ENCODE results near the gene BUB1B. TPM values are rescaled to one million over a fixed set of nuclear protein-coding genes. Genes with fewer than 3 reads are reported as not detected.
A peak's percentile ranks its signal among the peaks of the same experiment; 100 is the strongest.
"Not testable (repeated sequence)": the region's sequence is repeated elsewhere in the genome, so short reads cannot be mapped to it uniquely, and the experiment has no call there.

BUB1B gene
- total RNA-seq, 1 donor from 2014 or later = 2.4 TPM

- DNase-seq (ENCODE audit: missing footprints) = no peak
Observed at GRCh38 chr15:40163657-40164416, 3.0 kb downstream of the BUB1B start.

GRCh38 chr15:40167374-40167773 is 6.5 kb downstream of the BUB1B start:
- DNase-seq (ENCODE audit: missing footprints); intact Hi-C loops (cut with DNase I); ATAC-seq: not testable (repeated sequence)

More at GRCh38 chr15:40163657-40164416, 3.0 kb downstream of the BUB1B start:
- intact Hi-C loops (cut with DNase I) = loop anchor here (5.0 kb wide), 2 partner anchors 57 to 117 kb away; partner anchors contain the start of gene BMF
- ATAC-seq = no peak

- ATAC-seq (no peak), DNase-seq (ENCODE audit: missing footprints) (no peak)
- intact Hi-C loops (cut with DNase I) = no loop called here
Observed at GRCh38 chr15:40175160-40175559, 14.3 kb downstream of the BUB1B start.

- ATAC-seq = no peak
Observed at GRCh38 chr15:40182358-40183029, 21.6 kb downstream of the BUB1B start.

GRCh38 chr15:40183636-40184463 is 23.0 kb downstream of the BUB1B start:
- DNase-seq (ENCODE audit: missing footprints) (no peak), ATAC-seq (no peak)
- intact Hi-C loops (cut with DNase I) = no loop called here

More at GRCh38 chr15:40182358-40183029, 21.6 kb downstream of the BUB1B start:
- intact Hi-C loops (cut with DNase I) = no loop called here
- DNase-seq (ENCODE audit: missing footprints) = no peak

- ATAC-seq = no peak
- DNase-seq (ENCODE audit: missing footprints) = no peak
- intact Hi-C loops (cut with DNase I) = no loop called here
Observed at GRCh38 chr15:40190591-40190990, 29.7 kb downstream of the BUB1B start.

GRCh38 chr15:40192942-40193341 is 32.1 kb downstream of the BUB1B start:
- ATAC-seq = no peak
- no peak for DNase-seq (ENCODE audit: missing footprints)
- intact Hi-C loops (cut with DNase I) = no loop called here

- intact Hi-C loops (cut with DNase I) = no loop called here
- DNase-seq (ENCODE audit: missing footprints) = no peak
- no peak for ATAC-seq
Observed at GRCh38 chr15:40197434-40197833, 36.6 kb downstream of the BUB1B start.

GRCh38 chr15:40198355-40199085 is 37.7 kb downstream of the BUB1B start:
- ATAC-seq = no peak
- no peak for DNase-seq (ENCODE audit: missing footprints)
- intact Hi-C loops (cut with DNase I) = no loop called here

- DNase-seq (ENCODE audit: missing footprints) = no peak
- ATAC-seq = no peak
- intact Hi-C loops (cut with DNase I) = no loop called here
Observed at GRCh38 chr15:40204100-40204499, 43.2 kb downstream of the BUB1B start.

- intact Hi-C loops (cut with DNase I) = loop anchor here (1.0 to 5.0 kb wide), 3 partner anchors 57 to 172 kb away; no protein-coding TSS in a partner anchor
- DNase-seq (ENCODE audit: missing footprints) = no peak
- ATAC-seq = peak; percentile 80
Observed at GRCh38 chr15:40217166-40217824, 56.4 kb downstream of the BUB1B start.

- no peak for ATAC-seq
Observed at GRCh38 chr15:40219801-40220200, 58.9 kb downstream of the BUB1B start.

GRCh38 chr15:40222131-40222530 is 61.3 kb downstream of the BUB1B start:
- DNase-seq (ENCODE audit: missing footprints) (no peak), ATAC-seq (no peak)
- intact Hi-C loops (cut with DNase I) = no loop called here

More at GRCh38 chr15:40219801-40220200, 58.9 kb downstream of the BUB1B start:
- no peak for DNase-seq (ENCODE audit: missing footprints)
- intact Hi-C loops (cut with DNase I) = loop anchor here (5.0 kb wide), 1 partner anchor 92 kb away; no protein-coding TSS in a partner anchor

- ATAC-seq = no peak
- intact Hi-C loops (cut with DNase I) = no loop called here
- DNase-seq (ENCODE audit: missing footprints) = no peak
Observed at GRCh38 chr15:40226736-40227135, 65.9 kb downstream of the BUB1B start.

GRCh38 chr15:40229316-40229715 is 68.4 kb downstream of the BUB1B start:
- no peak for ATAC-seq
- no peak for DNase-seq (ENCODE audit: missing footprints)
- intact Hi-C loops (cut with DNase I) = no loop called here

GRCh38 chr15:40229956-40230355 is 69.1 kb downstream of the BUB1B start:
- no peak for DNase-seq (ENCODE audit: missing footprints)
- intact Hi-C loops (cut with DNase I) = no loop called here
- no peak for ATAC-seq

- ATAC-seq (no peak), DNase-seq (ENCODE audit: missing footprints) (no peak)
- intact Hi-C loops (cut with DNase I) = no loop called here
Observed at GRCh38 chr15:40232625-40233070, 71.8 kb downstream of the BUB1B start.
